ENCODE results near the gene ACTL6A.
A peak's percentile ranks its signal among the peaks of the same experiment; 100 is the strongest.
"Not testable (repeated sequence)": the region's sequence is repeated elsewhere in the genome, so short reads cannot be mapped to it uniquely, and the experiment has no call there.

Gene ACTL6A

DNA sequence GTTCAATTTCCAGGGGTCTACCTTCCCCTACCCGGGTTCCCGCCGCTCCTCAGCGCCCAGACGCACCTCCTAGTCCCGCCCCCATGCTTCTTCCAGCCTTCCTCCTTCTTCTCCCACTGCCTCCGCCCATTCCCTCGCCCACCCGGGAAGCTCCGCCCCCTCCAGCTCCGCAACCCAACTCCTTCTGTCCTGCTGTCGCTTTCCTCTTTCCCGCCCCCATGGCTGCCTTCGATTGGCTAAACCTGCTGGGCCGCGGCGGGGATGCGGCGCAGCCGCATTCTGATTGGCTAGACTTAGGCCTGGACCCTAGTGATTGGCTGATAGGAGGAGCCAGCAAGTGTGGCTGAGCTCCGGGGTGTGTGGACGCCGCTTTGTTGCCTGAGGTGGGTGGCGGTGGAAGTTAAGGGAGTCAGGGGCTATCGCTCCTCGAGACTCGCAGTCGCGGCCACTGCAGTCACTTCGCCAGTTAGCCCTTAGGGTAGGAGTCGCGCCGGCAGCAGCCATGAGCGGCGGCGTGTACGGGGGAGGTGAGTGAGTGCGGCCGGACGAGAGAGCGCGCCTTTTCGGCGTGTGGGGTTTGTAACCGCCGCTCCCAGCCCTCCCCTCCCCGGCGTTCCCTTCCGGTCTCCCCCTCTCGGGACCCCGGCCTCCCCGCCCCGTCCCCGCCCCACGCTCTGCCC, at the start of gene ACTL6A:
ACTL6A (plus strand) TSS at position 336 of the 680 bp plus-strand sequence; CDS start at position 503, 167 bp downstream.
- DNase-seq (ENCODE audit: low read depth, low spot score), result peak; percentile 99
- Histone ChIP-seq H3K4me3 (peak within 1 kb of the TSS; percentile 93), H3K9ac (ENCODE audit: insufficient read length) (peak within 1 kb of the TSS; percentile 93), H3K9me3 (ENCODE audit: low read depth, low read length) (no peaks in the 10 kb centered on the region), H3K36me3 (ENCODE audit: insufficient read depth, low read length) (no peaks in the 10 kb centered on the region), H3K27ac (peak within 1 kb of the TSS; percentile 93)
- TF ChIP-seq EZH2 (IDR thresholded peaks at IDR 0.05) (no peak), POLR2AphosphoS5 (IDR thresholded peaks at IDR 0.05; ENCODE audit: borderline replicate concordance, low read depth, low read length) (peak; percentile 94), FOXP2 (optimal IDR thresholded peaks at IDR 0.05; ENCODE audit: control extremely low read depth, extremely low read length, insufficient read depth) (peak; percentile 80)

DNA sequence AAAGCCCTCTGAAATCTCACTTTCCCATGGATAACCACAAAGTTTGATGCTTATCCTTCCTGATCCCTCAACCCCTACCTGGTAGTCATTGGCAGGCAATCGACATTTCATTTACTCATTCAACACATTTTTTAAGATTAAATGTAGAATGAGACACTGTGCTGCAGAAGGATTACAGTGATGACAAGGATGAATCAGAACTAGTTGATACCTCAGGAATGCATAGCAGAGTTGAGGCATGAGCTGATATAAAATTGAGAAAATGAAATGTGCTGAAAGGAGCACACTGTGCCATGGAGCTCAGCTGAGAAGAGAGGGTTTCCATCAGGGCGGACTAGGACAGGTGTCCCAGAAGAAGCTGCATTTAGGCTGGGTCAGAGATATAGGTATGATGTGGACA, 48.9 kb upstream of the ACTL6A start:
- Histone ChIP-seq H3K9me3 (ENCODE audit: low read depth, low read length) (no peaks in the 10 kb centered on the region), H3K36me3 (ENCODE audit: insufficient read depth, low read length) (no peaks in the 10 kb centered on the region), H3K9ac (ENCODE audit: insufficient read length) (no peak overlapping the region), H3K27ac (no peak overlapping the region), H3K4me3 (no peak overlapping the region)
- TF ChIP-seq POLR2AphosphoS5 (IDR thresholded peaks at IDR 0.05; ENCODE audit: borderline replicate concordance, low read depth, low read length) (no peak), FOXP2 (optimal IDR thresholded peaks at IDR 0.05; ENCODE audit: control extremely low read depth, extremely low read length, insufficient read depth) (no peak), EZH2 (IDR thresholded peaks at IDR 0.05) (no peak)
- DNase-seq (ENCODE audit: low read depth, low spot score), result no peak

DNA sequence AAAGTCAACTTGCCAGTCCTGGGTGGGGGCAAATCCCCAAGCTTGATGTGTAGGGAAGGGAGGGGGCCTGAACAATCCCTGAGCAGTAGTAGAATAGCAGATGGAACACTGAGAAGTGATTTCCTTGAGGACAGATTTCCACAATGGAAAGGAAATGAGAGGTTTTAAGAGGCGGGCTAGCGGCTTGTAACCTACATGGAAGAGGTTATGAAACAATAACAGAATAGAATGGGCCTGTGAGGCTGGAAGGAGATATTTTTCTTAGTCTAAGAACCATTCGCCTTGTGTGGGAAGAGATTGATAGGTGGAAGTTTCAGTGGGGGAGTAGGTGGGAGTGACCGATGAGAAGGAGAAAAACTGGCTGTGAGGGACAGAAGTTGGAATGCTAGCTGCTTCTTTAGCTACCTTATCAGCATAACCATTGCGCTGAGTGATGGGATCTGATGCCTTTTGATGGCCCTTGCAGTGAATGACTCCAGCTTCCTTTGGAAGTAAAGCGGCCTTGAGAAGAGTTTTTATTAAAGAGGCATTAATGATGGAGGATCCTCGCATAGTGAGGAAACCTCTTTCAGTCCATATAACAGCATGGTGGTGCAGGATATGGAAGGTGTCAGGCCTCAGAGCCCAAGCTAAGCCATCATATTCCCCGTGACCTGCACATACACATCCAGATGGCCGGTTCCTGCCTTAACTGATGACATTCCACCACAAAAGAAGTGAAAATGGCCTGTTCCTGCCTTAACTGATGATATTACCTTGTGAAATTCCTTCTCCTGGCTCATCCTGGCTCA, 46.1 kb upstream of the ACTL6A start:
- H3K36me3 ChIP-seq (ENCODE audit: insufficient read depth, low read length); H3K4me3 ChIP-seq; H3K9ac ChIP-seq (ENCODE audit: insufficient read length); DNase-seq (ENCODE audit: low read depth, low spot score); H3K27ac ChIP-seq; H3K9me3 ChIP-seq (ENCODE audit: low read depth, low read length): not testable (repeated sequence)

DNA sequence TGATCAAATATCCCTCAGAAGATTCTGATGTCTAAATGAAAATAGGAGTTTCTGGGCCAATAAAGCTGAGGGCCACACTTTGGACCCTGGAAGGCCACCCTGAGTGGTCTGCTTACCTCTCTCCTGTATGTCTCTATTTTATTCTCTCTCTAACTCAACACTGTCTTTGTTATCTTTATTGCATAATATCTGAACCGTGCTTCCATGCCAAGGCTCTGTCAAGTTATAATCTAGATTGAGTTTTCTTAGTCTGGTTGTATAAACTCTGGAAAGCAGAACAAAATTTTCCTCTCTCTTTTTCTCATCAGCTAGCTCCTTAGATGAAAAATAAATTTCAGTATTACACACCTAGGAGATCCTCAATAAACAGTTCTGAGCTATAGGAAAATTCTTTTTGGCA, 36.2 kb upstream of the ACTL6A start:
- Histone ChIP-seq H3K27ac (peak overlapping the region; percentile 92), H3K4me3 (peak overlapping the region; percentile 70), H3K9ac (ENCODE audit: insufficient read length) (peak overlapping the region; percentile 43), H3K36me3 (ENCODE audit: insufficient read depth, low read length) (no peaks in the 10 kb centered on the region), H3K9me3 (ENCODE audit: low read depth, low read length) (no peaks in the 10 kb centered on the region)
- DNase-seq (ENCODE audit: low read depth, low spot score), result no peak
- TF ChIP-seq POLR2AphosphoS5 (IDR thresholded peaks at IDR 0.05; ENCODE audit: borderline replicate concordance, low read depth, low read length) (no peak), FOXP2 (optimal IDR thresholded peaks at IDR 0.05; ENCODE audit: control extremely low read depth, extremely low read length, insufficient read depth) (no peak), EZH2 (IDR thresholded peaks at IDR 0.05) (no peak)

DNA sequence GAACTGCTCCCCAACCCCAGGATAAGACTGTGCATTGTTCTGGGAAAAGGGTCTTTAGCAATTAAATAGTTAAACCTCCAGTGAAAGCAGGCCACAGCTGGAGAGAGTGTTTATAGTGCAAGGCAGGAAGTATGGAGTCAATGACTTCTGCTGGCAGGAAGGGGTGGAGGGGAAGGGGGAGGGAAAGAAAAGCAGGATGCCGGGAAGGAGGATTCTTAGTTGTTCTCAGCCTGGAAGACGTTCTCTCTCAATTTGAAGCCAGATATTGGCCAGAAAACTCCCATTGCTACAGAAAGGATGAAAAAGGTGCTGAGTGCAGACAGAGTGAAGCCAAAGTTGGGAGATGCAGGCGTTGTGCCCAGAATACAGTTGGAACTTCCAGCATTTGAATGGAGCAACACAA, 35.7 kb upstream of the ACTL6A start:
- TF ChIP-seq EZH2 (IDR thresholded peaks at IDR 0.05) (no peak), FOXP2 (optimal IDR thresholded peaks at IDR 0.05; ENCODE audit: control extremely low read depth, extremely low read length, insufficient read depth) (no peak), POLR2AphosphoS5 (IDR thresholded peaks at IDR 0.05; ENCODE audit: borderline replicate concordance, low read depth, low read length) (no peak; the same call in none of the 2 replicates)
- H3K27ac ChIP-seq, result peak overlapping the region; percentile 92
- H3K9ac ChIP-seq (ENCODE audit: insufficient read length), result peak overlapping the region; percentile 68

DNA sequence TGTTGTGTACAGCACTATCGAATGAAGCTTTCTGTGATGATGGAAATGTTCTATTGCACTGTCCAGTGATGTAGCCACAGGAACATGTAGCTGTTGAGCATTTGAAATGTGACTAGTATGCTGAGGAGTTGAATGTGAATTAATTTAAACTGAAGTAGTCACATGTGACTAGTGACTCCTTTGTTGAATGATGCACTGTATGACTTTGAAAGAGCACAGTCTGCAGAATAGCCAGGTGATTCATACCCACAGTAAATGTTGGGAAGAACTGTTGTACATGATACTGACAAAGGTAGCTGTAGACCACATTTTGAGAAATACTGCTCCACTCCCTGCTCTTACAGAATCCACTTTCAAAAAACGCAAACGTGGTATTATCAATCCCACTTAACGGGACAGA, 34.0 kb upstream of the ACTL6A start:
- no peaks in the 10 kb centered on the region for H3K36me3 ChIP-seq (ENCODE audit: insufficient read depth, low read length)
- no peak overlapping the region for H3K4me3 ChIP-seq
- H3K9ac ChIP-seq (ENCODE audit: insufficient read length), result no peak overlapping the region
- no peak overlapping the region for H3K27ac ChIP-seq
- H3K9me3 ChIP-seq (ENCODE audit: low read depth, low read length), result no peaks in the 10 kb centered on the region
- no peak for DNase-seq (ENCODE audit: low read depth, low spot score)
- TF ChIP-seq EZH2 (IDR thresholded peaks at IDR 0.05), result no peak
- no peak for TF ChIP-seq POLR2AphosphoS5 (IDR thresholded peaks at IDR 0.05; ENCODE audit: borderline replicate concordance, low read depth, low read length)
- TF ChIP-seq FOXP2 (optimal IDR thresholded peaks at IDR 0.05; ENCODE audit: control extremely low read depth, extremely low read length, insufficient read depth), result no peak

More for the DNA sequence above, 35.7 kb upstream of the ACTL6A start:
- Histone ChIP-seq H3K9me3 (ENCODE audit: low read depth, low read length) (no peaks in the 10 kb centered on the region), H3K4me3 (peak overlapping the region; percentile 70), H3K36me3 (ENCODE audit: insufficient read depth, low read length) (no peaks in the 10 kb centered on the region)
- DNase-seq (ENCODE audit: low read depth, low spot score), result peak; percentile 93

DNA sequence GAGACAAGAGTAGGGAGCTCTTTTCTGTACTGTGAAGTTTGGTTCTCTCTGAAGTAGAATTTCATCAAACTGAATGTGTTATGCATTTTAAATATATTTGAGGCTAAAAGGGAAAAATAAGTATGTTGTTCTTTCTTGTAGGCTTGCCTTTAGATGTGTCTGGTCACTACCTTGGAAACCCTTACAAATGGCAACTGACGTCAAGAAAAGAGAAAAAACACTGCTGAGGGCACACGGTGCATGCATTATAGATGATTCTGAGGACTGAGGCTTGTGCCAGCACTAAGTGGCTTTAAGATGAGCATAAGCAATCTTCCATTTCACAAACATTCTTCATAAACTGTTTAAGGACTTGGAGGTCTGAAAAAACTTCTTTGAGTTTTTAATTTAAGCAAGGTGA, 31.1 kb upstream of the ACTL6A start:
- H3K27ac ChIP-seq, result no peak overlapping the region
- DNase-seq (ENCODE audit: low read depth, low spot score), result no peak
- no peak overlapping the region for H3K4me3 ChIP-seq
- H3K9me3 ChIP-seq (ENCODE audit: low read depth, low read length), result no peaks in the 10 kb centered on the region
- TF ChIP-seq EZH2 (IDR thresholded peaks at IDR 0.05) (no peak), POLR2AphosphoS5 (IDR thresholded peaks at IDR 0.05; ENCODE audit: borderline replicate concordance, low read depth, low read length) (no peak), FOXP2 (optimal IDR thresholded peaks at IDR 0.05; ENCODE audit: control extremely low read depth, extremely low read length, insufficient read depth) (no peak)
- no peaks in the 10 kb centered on the region for H3K36me3 ChIP-seq (ENCODE audit: insufficient read depth, low read length)
- no peak overlapping the region for H3K9ac ChIP-seq (ENCODE audit: insufficient read length)

DNA sequence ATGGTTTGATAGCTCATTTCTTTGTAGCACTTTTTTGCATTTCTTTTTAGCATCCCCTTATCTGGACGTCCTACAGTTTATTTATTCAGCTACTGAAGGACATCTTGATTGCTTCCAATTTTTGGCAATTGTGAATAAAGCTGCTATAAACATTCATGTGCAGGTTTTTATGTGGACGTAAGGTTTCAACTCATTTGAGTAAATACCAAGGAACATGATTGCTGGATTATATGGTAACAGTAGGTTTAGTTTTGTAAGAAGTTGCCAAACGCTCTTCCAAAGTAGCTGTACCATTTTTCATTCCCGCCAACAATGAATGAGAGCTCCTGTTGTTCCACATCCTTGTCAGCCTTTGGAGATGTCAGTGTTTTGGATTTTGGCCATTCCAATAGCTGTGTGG, 29.5 kb upstream of the ACTL6A start:
- no peak overlapping the region for H3K27ac ChIP-seq
- H3K9me3 ChIP-seq (ENCODE audit: low read depth, low read length), result no peaks in the 10 kb centered on the region
- TF ChIP-seq EZH2 (IDR thresholded peaks at IDR 0.05), result no peak
- TF ChIP-seq POLR2AphosphoS5 (IDR thresholded peaks at IDR 0.05; ENCODE audit: borderline replicate concordance, low read depth, low read length), result no peak
- no peak for TF ChIP-seq FOXP2 (optimal IDR thresholded peaks at IDR 0.05; ENCODE audit: control extremely low read depth, extremely low read length, insufficient read depth)
- H3K36me3 ChIP-seq (ENCODE audit: insufficient read depth, low read length), result no peaks in the 10 kb centered on the region
- no peak for DNase-seq (ENCODE audit: low read depth, low spot score)
- H3K4me3 ChIP-seq, result no peak overlapping the region
- no peak overlapping the region for H3K9ac ChIP-seq (ENCODE audit: insufficient read length)
